NCI-H2171 treated with DMSO at 0.1 percent for 48 hours (cell line): Measurements from ENCODE around the gene LRP1-AS.
"Not testable (repeated sequence)": the region's sequence is repeated elsewhere in the genome, so short reads cannot be mapped to it uniquely, and the experiment has no call there.

Experiments used
- DNase-seq: peaks from one replicate; lab custom pipeline; 2025; lab: John Stamatoyannopoulos, UW

The LRP1-AS gene

GRCh38 chr12:57139796-57140649 is 7.4 kb downstream of the LRP1-AS start:
- no peak for DNase-seq

DNA sequence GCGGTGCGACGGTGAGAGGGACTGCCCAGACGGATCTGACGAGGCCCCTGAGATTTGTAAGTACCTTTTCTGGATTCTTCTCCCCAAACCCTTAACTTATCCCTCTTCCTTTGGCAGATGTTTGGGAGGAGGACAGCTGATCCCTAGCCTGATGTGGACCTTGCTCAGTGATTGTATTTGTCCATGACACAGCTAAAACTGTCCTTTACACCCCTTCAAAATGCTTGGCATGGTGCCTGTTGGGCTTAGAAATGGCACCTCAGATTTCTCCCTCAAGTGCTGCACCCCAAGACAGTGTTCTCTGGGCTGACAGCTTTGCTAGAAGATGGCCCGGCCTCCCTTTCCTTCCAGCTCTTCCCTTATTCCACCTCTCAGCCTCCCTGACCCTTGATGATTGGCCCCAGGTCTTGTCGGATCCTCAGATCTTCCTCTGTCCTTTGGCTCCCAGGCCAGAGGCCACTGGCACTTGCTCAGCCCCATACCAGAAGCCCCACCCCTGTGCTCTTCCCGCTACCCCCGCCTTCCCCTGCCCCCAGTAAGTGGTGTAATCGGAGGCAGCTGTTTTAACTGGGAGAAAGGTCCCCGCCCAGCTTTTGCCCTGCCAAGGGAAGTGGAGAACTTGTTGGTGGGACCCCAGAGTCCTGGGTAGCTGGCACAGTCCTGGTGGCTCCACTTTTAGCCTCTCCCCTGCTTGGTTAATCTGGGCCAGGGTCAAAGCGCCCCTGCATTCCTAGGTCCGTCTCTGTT is 8.7 kb downstream of the LRP1-AS start:
- DNase-seq = no peak

- no peak for DNase-seq
Measured at GRCh38 chr12:57135527-57136326, 11.7 kb downstream of the LRP1-AS start.

- no peak for DNase-seq
Measured at GRCh38 chr12:57134949-57135348, 12.5 kb downstream of the LRP1-AS start.

DNA sequence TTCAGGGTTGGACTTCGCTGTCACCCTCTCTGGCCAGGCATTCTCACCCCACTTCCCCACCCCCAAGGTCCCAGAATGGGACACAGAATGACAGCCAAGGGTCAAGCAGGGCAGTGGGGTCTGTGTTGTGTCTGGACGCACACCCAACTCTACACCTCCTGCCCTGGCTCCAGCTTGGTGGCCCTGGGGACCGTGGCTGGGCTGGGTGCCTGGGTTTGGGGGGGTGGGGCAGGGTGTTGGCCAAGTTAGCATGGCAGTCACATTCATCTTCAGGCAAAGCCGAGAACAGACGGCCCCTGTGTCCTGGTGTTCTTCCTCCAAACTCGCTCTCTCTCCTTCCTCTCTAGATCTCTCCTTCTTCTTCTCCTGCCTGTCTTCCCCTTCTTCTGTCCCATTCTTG is 13.5 kb downstream of the LRP1-AS start:
- no peak for DNase-seq

GRCh38 chr12:57133013-57133569 is 14.3 kb downstream of the LRP1-AS start:
- no peak for DNase-seq

GRCh38 chr12:57131896-57132744 is 15.3 kb downstream of the LRP1-AS start:
- no peak for DNase-seq

DNA sequence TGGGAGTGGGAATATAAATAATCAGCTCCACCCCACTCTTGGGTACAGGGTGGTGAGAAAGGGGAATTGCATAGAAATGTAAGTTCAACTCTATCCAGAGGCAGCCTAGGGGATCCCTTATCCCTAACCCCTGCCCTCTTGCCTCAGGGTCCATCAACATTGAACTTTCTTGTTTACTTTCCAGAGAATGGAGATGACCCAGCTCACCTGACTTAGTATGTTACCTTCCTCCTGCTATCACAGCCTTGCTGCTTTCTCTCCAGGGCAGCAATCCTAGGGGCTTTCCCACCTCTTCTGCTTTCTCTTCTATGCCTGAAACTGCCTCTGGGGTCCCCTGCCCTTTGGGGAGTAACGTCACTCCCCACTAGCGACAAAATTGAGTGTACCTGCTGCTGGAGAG is 16.5 kb downstream of the LRP1-AS start:
- no peak for DNase-seq

DNA sequence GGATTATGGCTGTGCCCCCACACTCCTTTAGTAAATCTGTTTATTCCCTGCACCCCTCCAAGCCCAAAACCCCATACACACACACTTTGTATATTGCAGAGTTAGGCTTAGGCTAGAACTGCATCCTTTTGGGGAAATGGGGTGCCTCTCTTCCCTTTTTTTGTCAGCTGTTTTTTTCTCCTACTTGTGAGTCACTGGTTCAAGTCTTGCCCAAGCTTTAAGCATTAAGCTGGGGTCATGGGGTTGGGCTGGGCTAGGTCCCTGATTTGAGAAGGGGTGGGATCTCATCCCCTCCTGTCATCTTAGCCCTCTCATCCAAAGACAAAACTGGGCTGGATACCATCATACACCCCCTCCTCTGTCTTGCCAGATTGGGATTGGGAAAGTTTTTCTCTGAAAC is 17.5 kb downstream of the LRP1-AS start:
- DNase-seq = no peak

- DNase-seq = no peak
Measured at GRCh38 chr12:57129321-57129842, 18.0 kb downstream of the LRP1-AS start.

- DNase-seq = no peak
Measured at GRCh38 chr12:57128519-57129247, 18.7 kb downstream of the LRP1-AS start.

- DNase-seq = peak; percentile 79
Measured at GRCh38 chr12:57127726-57128518, 19.5 kb downstream of the LRP1-AS start, which contains the start of gene LRP1. Gene LRP1, plus strand, starts transcription at chr12:57128483. Its CDS starts 482 bp downstream, at chr12:57128965.

DNA sequence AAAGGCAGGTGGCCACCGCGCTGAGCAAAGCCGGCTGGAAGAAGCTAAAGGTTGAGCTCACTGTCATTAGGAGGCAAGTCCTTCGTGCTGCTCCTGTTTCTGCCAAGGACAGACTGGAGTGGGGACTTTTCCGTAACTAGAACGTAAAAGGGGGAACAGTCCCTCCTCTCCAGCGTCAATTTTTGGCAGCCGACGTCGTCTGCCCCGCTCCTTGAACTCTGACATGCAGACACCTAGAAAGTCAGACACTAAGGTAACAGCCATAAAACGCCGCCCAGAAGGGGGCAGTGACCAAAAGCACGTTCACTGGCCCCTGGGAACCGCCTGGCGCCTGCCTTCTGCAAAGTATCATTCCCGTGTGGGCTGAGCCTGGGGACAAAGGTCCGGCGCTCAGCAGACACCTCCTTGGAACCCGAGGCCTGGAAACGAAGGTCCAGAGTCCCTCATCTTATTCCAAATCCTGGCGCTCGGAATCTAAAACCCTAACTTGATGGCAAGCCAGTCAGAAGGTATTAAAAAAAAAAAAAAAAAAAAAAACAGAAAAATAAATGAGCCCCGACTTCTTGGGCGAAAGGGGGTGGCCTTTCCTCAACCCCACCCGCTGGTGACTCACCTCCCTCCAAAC is 20.2 kb downstream of the LRP1-AS start:
- peak; percentile 62 for DNase-seq

DNA sequence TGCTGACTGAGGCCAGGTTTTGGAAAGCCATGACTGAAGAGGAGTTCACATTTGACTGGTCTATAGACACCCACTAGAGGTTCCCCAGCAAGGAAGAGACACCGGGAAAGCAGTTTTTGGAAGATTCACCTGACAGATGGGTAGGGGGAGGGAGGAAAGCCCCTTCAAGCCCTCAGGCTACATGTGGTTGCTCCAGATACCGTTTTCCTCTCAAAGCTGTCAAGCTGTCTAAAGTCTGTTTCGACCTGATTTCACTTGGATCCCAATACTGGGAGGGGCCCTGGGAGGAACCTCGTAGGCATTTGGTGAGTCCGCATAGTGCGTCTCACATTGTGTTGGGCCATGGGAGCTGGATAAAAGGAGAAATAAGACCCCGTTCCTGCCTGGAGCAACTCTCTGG is 20.9 kb downstream of the LRP1-AS start:
- peak; percentile 74 for DNase-seq

GRCh38 chr12:57126061-57126460 is 21.4 kb downstream of the LRP1-AS start:
- no peak for DNase-seq

GRCh38 chr12:57124261-57124877 is 23.1 kb downstream of the LRP1-AS start:
- DNase-seq = peak; percentile 85

GRCh38 chr12:57123813-57124212 is 23.6 kb downstream of the LRP1-AS start:
- DNase-seq = no peak

DNA sequence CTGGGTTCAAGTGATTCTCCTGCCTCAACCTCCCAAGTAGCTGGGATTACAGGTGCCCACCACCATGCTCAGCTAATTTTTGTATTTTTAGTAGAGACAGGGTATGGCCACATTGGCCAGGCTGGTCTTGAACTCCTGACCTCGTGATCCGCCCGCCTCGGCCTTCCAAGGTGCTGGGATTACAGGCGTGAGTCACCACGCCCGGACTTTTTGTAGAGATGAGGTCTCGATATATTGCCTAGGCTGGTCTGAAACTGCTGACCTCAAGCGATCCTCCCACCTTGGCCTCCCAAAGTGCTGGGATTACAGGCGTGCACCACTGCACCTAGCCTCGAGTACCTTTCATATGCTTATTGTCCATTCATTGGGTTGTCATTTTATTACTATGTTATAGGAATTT is 26.7 kb downstream of the LRP1-AS start:
- not testable (repeated sequence) for DNase-seq
